GM19455 (cell line): ENCODE measurements around the gene DGCR2.
"Not testable (repeated sequence)": the region's sequence is repeated elsewhere in the genome, so short reads cannot be mapped to it uniquely, and the experiment has no call there.

Experiments used
- ATAC-seq: cut with Tn5 transposase; IDR thresholded peaks from one replicate; pipeline ENCODE4 v1.9.1; 2021; ENCODE audit not compliant: unreplicated experiment

The DGCR2 gene

DNA sequence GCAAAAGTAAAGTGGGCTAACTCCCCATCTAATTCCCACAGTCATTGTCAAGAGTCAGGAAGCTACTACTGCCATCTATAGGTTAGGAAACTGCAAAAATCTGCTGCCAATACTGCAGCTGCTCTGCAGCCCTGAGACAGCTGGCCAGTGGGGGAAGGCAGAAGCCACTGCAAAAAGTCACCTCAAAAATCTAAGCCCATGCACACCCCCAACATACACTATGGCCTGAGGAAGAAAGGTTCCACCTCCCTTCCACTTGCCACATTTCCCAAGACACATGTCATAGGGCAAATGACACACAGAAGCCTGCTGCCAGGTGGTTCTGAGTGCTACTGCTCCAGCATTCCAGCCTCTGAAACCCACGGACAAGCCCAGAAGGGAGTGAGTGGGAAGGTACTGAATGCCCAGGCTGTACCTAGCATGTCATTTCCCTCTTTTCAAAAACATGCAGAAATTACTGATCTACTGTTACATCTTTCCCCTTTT, 36.9 kb downstream of the DGCR2 start:
- no peak for ATAC-seq

DNA sequence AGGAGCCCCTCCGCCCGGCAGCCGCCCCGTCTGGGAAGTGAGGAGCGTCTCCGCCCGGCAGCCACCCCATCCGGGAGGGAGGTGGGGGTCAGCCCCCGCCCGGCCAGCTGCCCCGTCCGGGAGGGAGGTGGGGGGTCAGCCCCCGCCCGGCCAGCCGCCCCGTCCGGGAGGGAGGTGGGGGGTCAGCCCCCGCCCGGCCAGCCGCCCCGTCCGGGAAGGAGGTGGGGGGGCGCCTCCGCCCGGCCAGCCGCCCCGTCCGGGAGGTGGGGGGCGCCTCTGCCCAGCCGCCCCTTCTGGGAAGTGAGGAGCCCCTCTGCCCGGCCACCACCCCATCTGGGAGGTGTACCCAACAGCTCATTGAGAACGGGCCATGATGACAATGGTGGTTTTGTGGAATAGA, 37.6 kb downstream of the DGCR2 start:
- not testable (repeated sequence) for ATAC-seq

DNA sequence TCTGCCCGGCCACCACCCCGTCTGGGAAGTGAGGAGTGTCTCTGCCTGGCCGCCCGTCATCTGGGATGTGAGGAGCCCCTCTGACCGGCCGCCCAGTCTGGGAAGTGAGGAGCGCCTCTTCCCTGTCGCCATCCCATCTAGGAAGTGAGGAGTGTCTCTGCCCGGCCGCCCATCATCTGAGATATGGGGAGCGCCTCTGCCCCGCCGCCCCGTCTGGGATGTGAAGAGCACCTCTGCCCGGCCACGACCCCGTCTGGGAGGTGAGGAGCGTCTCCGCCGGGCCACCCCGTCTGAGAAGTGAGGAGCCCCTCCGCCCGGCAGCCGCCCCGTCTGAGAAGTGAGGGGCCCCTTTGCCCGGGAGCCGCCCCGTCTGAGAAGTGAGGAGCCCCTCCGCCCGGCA, 38.1 kb downstream of the DGCR2 start:
- not testable (repeated sequence) for ATAC-seq

DNA sequence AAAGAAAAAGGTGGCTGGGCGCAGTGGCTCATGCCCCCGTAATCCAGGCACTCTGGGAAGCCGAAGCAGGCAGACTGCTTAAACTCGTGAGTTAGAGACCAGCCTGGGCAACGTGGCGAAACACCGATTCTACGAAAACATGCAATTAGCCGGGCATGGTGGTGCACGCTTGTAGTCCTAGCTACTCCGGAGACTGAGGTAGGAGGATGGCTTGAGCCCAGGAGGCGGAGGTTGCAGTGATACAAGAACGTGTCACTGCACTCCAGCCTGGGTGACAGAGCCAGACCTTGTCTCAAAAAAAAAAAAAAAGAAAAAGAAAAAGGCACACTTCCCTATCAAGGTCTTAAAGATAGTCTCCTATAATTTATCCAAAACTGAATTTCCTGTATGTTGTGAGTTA, 39.4 kb downstream of the DGCR2 start:
- ATAC-seq: no peak

DNA sequence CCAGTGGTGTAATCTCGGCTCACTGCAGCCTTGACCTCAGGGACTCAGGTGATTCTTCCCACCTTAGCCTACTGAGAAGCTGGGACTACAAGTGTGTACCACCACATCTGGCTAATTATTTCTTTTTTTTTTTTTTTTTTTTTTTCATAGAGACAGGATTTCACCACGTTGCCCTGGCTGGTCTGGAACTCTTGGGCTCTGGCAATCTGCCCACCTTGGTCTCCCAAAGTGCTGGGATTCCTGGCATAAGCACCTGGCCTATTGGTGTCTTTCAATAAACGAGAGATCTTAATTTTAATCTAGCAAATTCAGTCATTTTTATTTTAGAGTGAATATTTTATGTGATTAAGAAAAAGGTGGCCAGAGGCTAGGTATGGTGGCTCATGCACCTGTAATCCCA, 40.1 kb downstream of the DGCR2 start:
- ATAC-seq: no peak

DNA sequence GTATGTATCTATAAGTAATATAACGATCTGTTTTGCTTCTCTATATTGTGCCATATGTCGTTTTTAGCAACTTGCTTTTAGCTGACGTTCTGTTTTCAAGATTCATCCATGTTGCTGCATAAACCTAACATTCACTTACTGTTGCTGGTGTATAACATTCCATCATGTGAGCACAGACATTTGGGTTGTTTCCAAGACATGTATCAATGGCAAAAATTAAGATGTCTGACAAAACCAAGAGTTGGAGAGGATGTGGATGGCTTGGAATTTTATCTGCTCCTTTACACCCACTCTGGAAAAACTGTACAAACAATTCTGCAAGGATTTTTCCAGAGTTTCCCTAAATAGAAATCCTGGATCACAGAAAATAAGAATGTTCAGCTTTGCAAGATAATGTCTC, 40.9 kb downstream of the DGCR2 start:
- no peak for ATAC-seq

DNA sequence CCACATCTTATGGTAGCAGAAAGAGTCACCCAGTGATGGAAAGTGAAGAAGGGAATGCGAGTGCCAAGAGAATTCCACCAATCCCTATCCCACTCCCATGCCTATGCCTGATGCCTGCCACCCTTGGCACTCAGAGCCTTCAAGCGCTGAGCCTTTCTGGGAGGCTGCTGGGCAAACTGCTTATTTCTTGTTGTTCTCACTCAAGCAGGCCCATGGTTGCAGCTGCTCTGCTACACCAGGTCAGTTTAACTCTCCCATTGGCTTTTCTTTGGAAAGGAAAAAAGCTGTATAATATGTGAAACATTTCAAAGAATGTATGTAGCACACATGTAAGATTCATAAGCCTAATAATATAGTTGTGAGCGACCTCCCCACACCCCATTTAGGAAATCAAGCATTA, 41.4 kb downstream of the DGCR2 start:
- no peak for ATAC-seq

GRCh38 chr22:19079691-19080090, 42.5 kb downstream of the DGCR2 start:
- no peak for ATAC-seq

- no peak for ATAC-seq
Measured at GRCh38 chr22:19075404-19075803, 46.8 kb downstream of the DGCR2 start.

DNA sequence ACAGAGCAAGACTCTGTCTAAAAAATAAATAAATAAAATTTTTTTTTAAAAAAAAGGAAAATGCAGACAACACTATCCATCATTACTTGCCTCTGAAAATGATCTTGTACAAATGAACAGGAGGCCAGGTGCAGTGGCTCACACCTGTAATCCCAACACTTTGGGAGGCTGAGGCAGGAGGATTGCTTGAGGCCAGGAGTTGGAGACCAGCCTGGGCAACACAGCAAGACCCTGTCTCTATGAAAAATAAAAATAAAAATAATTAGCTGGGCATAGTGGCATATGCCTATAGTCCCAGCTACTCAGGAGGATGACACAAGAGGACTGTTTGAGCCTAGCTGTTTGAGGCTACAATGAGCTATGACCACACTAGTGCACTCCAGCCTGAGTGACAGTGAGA, 49.4 kb downstream of the DGCR2 start:
- ATAC-seq: not testable (repeated sequence)

GRCh38 chr22:19070397-19071169, 51.6 kb downstream of the DGCR2 start:
- ATAC-seq: no peak

GRCh38 chr22:19069451-19069850, 52.8 kb downstream of the DGCR2 start:
- no peak for ATAC-seq

- no peak for ATAC-seq
Measured at GRCh38 chr22:19068784-19069271, 53.4 kb downstream of the DGCR2 start.

DNA sequence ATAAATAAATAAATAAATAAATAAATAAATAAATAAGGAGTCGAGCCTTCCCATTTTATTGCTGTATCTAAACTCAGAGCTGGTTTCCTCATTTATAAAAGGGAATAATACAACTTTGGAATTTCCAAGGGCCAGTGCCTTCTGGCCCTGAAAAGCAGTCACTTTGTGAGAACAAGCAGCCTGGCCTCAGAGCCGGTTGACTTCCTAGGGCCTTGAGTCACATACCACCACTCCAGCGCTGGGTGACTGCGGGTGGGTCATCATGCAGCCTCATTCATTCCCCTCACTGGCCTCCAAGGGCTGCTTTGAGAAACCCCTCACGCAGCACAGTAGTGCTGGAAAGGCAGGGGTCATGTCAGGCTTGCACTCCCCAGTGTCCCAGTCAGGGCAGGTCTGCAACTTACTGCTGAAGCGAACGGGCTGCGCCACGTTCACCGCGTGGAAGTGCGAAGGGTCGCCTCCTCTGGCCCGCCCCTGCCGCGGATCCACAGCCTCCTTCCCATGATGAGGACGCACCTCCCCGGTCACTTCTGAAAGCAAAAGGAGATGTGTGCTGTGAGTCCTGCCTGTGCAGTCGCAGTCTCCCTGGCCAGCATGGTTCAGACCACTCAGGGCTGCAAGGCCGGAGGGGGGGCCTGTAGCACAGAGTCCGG, 54.4 kb downstream of the DGCR2 start:
- no peak for ATAC-seq

- no peak for ATAC-seq
Measured at GRCh38 chr22:19066531-19067271, 55.5 kb downstream of the DGCR2 start.

DNA sequence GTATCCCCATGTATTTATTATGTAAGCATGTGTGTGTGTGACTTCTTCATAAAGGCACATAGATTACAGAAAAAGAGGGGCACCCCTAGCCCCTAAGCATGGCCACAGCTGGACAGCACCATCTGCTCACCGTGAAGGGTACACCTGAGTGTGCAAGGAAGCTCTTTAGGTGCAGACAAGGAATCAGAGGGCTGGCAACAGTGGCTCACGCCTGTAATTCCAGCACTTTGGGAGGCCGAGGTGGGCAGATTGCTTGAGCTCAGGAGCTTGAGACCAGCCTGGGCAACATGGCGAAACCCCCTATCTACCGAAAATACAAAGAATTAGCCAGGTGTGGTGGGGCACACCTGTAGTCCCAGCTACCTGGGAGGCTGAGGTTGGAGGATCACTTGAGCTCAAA, 56.3 kb downstream of the DGCR2 start:
- ATAC-seq: no peak

DNA sequence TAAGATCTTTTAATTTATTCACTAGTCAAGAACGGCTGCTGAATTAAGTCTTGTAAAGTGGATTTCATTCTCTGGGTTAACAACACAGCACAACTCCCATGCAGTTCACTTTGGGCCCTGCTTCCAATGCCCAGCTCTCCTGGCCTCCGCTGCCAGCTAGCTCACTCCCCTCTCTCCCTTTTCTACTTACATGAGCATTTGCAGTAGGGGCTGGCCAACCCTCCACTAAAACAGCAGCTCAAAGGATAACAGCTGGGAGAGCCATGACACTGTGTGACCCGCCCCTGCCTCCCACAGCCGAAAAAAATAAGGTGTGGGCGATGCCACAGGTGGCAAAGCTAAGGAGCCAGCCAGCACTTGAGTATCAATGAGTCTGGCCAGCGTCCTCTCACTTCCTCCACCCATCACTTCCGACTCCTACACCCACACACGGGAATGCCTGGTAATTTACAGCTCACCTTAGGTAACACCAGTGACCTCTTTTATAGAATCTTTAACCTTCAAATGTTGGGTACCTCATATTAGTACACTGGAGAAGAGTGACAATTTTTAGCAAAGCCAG, 56.8 kb downstream of the DGCR2 start:
- ATAC-seq: no peak

DNA sequence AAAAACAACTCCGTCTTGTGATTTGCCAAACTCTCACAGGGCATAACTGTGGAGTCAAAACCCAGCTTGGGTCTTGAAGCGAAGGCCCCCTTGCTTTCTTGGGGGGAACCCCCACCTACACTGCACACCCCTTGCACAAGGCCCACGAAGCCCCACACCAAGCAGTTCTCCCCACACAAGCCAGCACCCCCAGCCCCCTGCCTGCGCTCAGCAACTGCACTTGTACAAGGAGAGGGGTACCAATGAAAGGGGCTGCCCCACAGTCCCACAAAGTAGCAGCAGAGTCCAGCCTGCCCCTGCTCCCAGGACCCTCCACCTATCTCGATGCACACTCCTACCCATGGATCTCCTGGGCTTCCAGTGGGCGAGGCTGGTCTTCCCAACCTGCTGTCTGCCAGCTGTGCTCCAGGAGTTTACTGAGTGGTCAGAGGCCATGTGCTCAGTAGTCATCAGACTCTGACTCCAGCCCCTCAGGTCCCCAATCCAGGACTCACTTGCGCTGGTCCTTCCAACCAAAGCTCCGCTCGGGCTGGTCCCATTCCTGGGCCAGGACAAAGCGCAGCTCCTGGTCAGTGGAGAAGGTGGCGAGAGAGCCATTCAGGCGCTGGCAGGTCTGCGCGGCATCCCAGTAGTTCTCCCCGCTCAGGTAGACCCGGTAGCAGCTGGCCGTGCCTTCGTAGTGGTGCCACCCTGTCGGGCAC, 57.7 kb downstream of the DGCR2 start:
- ATAC-seq: no peak

GRCh38 chr22:19063581-19064353, 58.4 kb downstream of the DGCR2 start:
- no peak for ATAC-seq

DNA sequence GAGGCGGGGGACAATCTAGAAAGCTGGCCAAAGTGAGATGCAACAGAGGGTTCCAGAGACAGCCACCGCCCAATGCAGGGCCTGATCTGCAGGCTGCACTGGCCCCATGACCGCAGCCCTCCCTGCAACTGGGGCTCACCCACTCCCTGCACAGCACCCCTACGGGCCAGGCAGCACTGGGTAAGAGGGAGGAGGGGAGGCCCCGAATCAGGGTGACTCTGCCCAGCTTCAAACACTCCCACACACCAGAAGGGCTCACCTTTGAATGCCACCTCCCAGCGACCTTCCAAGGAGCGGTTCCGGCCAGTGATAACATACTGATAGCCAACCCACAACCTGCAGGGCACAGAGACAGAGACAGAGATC, 59.3 kb downstream of the DGCR2 start:
- ATAC-seq: no peak
